A673 (cell line): ENCODE data around the gene RGS14. TPM values are rescaled to one million over a fixed set of nuclear protein-coding genes. Genes with fewer than 3 reads are reported as not detected.

Experiments
- BruUV-seq: library from RNA; stranded (reverse); fragments of 400-500 nt; replicated peaks from 2 replicates; lab custom pipeline; 2021; lab: Mats Ljungman, UMichigan
- CTCF ChIA-PET: fragments of 300-600 bp; sonication (Branson Sonifier 250); formaldehyde crosslinking; loops from one replicate; lab custom pipeline; 2022; ENCODE audit warnings: antibody characterized with exemption; lab: Charles Lee
- POLR2A ChIA-PET: fragments of 300-600 bp; sonication (Branson Sonifier 250); formaldehyde crosslinking; loops from one replicate; lab custom pipeline; 2022; ENCODE audit warnings: antibody characterized with exemption; ENCODE audit not compliant: low non-redundant PET; lab: Charles Lee
- DNase-seq: peaks from one replicate; pipeline ENCODE4 v3.0.0-alpha.2; 2015; ENCODE audit warnings: low spot score
- H3K27ac ChIP-seq: fragments of 200-600 bp; sonication (generic); 2 replicates; pipeline ENCODE4 v1.5.1; 2016; ENCODE audit warnings: mixed run types, low read depth, mild to moderate bottlenecking, mixed read lengths, antibody characterized with exemption, low read length; ENCODE audit not compliant: poor library complexity, severe bottlenecking
- H3K27me3 ChIP-seq: fragments of 200-600 bp; sonication (generic); replicated peaks from 2 replicates; pipeline ENCODE4 v1.6.1; 2017; ENCODE audit warnings: mixed run types, low read depth, mild to moderate bottlenecking, mixed read lengths, antibody characterized with exemption, low read length; ENCODE audit not compliant: insufficient read depth, poor library complexity
- H3K36me3 ChIP-seq: fragments of 200-600 bp; sonication (generic); 2 replicates; pipeline ENCODE4 v1.6.1; 2016; ENCODE audit warnings: mixed run types, mild to moderate bottlenecking, mixed read lengths, antibody characterized with exemption, low read length; ENCODE audit not compliant: insufficient read depth, poor library complexity, severe bottlenecking
- H3K4me1 ChIP-seq: fragments of 200-600 bp; sonication (generic); 2 replicates; pipeline ENCODE4 v1.6.1; 2017; ENCODE audit warnings: mixed run types, mild to moderate bottlenecking, mixed read lengths, antibody characterized with exemption, low read length; ENCODE audit not compliant: insufficient read depth, poor library complexity, severe bottlenecking
- H3K4me3 ChIP-seq: fragments of 200-600 bp; sonication (generic); 2 replicates; pipeline ENCODE4 v1.5.1; 2016; ENCODE audit warnings: low read depth, mixed run types, mild to moderate bottlenecking, mixed read lengths, low read length; ENCODE audit not compliant: poor library complexity, severe bottlenecking
- H3K9me3 ChIP-seq: fragments of 200-600 bp; sonication (generic); 2 replicates; pipeline ENCODE4 v1.6.1; 2016; ENCODE audit warnings: mixed run types, low read depth, mild to moderate bottlenecking, mixed read lengths, antibody characterized with exemption, low read length; ENCODE audit not compliant: poor library complexity, severe bottlenecking
- EZH2 ChIP-seq: fragments of 200-600 bp; sonication (generic); IDR thresholded peaks from 2 replicates; pipeline ENCODE4 v1.6.1; 2017; ENCODE audit warnings: borderline replicate concordance, low read depth, mild to moderate bottlenecking, mixed read lengths, antibody characterized with exemption, low read length; ENCODE audit not compliant: poor library complexity, severe bottlenecking
- intact Hi-C: fragments of 100-400 bp; cut with micrococcal nuclease; formaldehyde crosslinking; loops from one replicate; pipeline ENCODE4 v1.10.0; 2022; ENCODE audit not compliant: unreplicated experiment
- total RNA-seq: library from RNA; stranded (reverse); gene quantifications from 2 replicates; pipeline ENCODE4 v1.2.3, GENCODE V29; 2021
- TF ChIP-seq, protein P1 (sequence below): fragments of 300-800, 200-600 bp; sonication (generic); conservative IDR thresholded peaks from 2 replicates; pipeline ENCODE4 v1.5.1; 2017; ENCODE audit warnings: low read depth, mild to moderate bottlenecking, antibody characterized with exemption, low read length, moderate library complexity, mixed read lengths

Gene RGS14
- total RNA-seq, 1 experiment from 2014 or later: 3.1 TPM

DNA sequence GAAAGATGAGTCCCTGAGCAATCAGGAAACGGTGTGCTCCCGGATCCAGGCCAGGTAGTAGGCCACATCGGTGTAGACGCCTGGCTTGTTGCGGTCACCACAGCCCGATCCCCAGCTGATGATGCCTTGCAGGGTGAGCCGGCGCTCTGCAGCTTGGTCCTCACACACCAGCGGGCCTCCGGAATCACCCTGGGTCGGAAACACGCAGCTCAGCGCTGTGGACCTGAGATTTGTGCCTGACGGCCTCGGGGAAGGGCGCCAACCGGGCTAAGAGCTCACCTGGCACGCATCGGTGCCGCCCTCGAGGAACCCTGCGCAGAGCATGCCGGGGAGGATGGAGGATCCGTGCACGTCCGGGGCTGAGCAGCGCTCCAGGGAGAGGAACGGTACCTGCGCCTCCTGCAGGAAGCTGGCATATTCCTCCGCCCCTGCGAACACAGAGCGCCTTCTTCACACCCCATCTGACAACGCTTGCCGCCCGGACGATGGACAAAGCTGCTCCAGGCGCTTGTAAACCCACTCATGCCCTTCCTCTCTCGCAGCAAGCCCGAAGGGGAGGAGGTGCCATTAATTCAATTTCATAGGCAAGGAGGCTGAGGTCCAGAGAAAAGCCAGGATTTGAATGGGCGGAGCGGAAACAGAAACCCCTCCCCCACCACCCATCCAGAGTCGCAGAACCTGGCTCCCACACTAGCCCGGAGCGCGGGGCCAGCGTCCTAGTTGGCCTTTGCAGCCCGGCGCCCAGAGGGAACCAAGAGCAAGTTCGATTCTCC is 44.7 kb downstream of the RGS14 start:
- Histone ChIP-seq H3K4me1 (peaks cover 18% of the 10 kb centered on the region), H3K36me3 (no peaks in the 10 kb centered on the region), H3K27me3 (peaks cover 44% of the 10 kb centered on the region), H3K27ac (no peak overlapping the region), H3K9me3 (no peaks in the 10 kb centered on the region), H3K4me3 (peak overlapping the region; percentile 46)
- ChIA-PET POLR2A (no interaction called here), CTCF (no interaction called here)
- no TSS peak for BruUV-seq
- TF ChIP-seq, protein P1, sequence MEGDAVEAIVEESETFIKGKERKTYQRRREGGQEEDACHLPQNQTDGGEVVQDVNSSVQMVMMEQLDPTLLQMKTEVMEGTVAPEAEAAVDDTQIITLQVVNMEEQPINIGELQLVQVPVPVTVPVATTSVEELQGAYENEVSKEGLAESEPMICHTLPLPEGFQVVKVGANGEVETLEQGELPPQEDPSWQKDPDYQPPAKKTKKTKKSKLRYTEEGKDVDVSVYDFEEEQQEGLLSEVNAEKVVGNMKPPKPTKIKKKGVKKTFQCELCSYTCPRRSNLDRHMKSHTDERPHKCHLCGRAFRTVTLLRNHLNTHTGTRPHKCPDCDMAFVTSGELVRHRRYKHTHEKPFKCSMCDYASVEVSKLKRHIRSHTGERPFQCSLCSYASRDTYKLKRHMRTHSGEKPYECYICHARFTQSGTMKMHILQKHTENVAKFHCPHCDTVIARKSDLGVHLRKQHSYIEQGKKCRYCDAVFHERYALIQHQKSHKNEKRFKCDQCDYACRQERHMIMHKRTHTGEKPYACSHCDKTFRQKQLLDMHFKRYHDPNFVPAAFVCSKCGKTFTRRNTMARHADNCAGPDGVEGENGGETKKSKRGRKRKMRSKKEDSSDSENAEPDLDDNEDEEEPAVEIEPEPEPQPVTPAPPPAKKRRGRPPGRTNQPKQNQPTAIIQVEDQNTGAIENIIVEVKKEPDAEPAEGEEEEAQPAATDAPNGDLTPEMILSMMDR: peak; percentile 58
- TF ChIP-seq EZH2: no peak
- intact Hi-C loops: no loop called here
- DNase-seq: peak; percentile 66

DNA sequence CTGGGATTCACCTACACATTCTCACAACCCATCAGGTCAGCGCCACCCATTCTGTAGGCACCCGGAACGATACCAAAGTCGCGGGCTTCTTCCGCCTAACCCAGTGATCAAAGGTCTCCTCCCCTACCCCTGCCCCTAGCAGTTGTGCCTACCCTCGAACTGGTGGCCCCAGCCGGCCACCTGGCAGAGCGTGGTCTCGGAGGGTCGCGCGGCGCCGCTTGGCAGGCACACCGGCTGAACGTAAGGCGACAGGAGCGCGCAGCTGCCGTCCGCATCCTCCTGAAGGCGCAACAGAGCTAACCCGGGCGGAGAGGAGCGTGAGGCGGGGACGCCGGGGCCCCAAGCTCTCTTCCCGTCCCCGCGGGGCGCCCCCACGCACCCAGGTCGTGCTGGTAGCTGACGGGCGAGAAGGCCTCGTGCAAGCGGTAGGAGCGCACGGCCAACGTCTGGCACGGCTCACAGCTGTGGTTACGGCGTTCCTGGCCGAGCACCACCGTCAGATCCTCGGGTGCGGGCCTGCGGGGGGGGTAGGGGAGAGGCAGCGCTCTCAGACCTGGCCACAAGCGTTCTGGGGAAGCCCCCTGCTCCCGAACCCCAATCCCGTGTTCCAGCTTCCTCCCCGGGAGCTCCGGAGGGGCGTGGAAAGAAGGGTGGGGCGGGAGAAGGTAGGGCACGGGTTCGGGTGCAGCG is 45.5 kb downstream of the RGS14 start:
- no peaks in the 10 kb centered on the region for H3K9me3 ChIP-seq
- intact Hi-C loops: no loop called here
- ChIA-PET POLR2A (no interaction called here), CTCF (interaction anchor here (1.0 to 2.1 kb wide), 2 partner anchors 12 to 52 kb away, joined by 3 to 7 read pairs; no protein-coding TSS in a partner anchor)
- peak overlapping the region; percentile 46 for H3K4me3 ChIP-seq
- H3K27me3 ChIP-seq: peaks cover 44% of the 10 kb centered on the region
- peaks cover 18% of the 10 kb centered on the region for H3K4me1 ChIP-seq
- H3K36me3 ChIP-seq: no peaks in the 10 kb centered on the region
- BruUV-seq: no TSS peak
- DNase-seq: peak; percentile 21
- H3K27ac ChIP-seq: no peak overlapping the region
- TF ChIP-seq, protein P1: no peak
- TF ChIP-seq EZH2: no peak

DNA sequence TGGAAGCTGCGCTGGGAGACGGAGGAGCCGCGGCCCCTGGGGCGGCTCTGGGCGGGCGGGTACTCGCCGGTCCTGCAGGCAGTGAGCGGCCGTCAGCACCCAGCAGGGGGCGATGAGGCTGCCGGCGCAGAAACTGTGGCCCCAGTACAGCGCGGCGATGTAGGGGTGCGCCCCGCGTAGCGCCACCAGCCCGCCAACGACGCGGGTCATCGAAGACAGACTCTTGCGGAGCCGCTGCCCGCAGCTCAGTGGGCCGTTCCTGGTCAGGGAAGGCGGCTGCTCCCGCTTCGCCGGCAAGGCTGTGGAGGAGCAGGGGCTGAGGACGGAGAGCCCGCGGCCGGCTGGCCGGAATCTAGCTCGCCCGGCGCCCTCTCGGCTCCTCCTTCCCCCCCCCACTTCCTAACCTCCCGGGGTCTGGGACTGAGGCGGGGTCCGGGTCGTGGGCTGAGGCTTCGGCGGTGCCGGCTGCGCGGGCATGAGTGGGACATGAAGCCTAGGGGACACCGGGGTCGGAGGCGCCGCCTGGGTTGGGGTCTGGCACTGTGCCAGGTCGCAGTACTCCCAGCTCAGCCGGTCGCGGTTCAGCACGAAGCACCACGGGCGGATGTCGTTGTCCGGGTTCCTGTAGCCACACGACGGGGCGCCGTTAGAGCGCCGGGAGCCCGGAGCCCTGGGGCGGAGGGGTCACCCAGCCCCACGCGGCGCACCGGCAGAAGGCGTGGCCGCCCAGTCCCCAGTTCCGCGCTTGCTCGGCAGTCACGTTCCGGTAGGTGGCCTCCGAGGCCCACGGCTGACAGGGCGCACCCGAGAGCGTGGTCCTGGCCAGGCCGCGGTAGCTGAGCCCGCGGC is 46.3 kb downstream of the RGS14 start:
- Histone ChIP-seq H3K4me3 (peak overlapping the region; percentile 46), H3K4me1 (peaks cover 18% of the 10 kb centered on the region), H3K36me3 (no peaks in the 10 kb centered on the region), H3K9me3 (no peaks in the 10 kb centered on the region), H3K27ac (no peak overlapping the region), H3K27me3 (peaks cover 44% of the 10 kb centered on the region)
- no TSS peak for BruUV-seq
- intact Hi-C loops: no loop called here
- ChIA-PET POLR2A (no interaction called here), CTCF (interaction anchor here (0.7 to 2.1 kb wide), 3 partner anchors 13 to 53 kb away, joined by 3 to 7 read pairs (median 5); no protein-coding TSS in a partner anchor)
- DNase-seq: peak; percentile 62
- TF ChIP-seq, protein P1: peak; percentile 52
- TF ChIP-seq EZH2: no peak
